Measurements from ENCODE around the gene MGAT5B.

Gene MGAT5B

DNA sequence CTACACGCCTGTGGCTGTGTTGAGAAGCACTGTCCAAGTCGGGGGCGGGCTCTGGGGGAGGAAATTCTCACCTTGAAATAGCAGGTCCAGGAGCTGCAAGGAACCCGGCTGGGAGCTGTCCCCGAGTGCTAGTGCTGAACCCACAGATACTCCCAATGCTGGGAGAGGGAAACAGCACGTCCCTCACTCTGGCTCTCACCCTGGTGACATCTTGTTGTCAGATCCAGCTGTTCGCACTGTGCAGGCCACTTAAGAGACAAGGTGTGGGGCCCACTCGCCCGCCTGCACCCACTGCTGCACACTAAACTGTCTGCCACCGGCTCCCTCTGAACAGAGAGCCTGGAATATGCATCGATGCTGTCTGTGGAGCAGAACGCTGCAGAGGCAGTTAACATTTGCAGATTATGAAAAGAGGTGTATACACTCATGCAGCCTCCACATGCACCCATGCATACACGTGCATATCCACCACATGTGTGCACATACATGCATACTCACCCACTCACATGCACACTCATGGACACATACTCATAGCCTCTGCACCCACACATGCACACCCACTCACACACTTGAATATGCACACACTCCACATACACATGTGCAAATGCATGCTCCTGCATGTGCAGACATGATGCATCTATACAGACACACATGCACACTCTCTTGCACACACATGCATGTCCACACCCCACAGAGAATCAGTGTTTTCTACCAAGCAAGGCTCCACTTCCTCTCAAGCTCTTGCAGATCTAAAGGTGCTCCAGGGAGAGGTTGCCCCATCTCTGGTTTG lies 42.0 kb downstream of the MGAT5B start:
- DNase-seq, result no peak

DNA sequence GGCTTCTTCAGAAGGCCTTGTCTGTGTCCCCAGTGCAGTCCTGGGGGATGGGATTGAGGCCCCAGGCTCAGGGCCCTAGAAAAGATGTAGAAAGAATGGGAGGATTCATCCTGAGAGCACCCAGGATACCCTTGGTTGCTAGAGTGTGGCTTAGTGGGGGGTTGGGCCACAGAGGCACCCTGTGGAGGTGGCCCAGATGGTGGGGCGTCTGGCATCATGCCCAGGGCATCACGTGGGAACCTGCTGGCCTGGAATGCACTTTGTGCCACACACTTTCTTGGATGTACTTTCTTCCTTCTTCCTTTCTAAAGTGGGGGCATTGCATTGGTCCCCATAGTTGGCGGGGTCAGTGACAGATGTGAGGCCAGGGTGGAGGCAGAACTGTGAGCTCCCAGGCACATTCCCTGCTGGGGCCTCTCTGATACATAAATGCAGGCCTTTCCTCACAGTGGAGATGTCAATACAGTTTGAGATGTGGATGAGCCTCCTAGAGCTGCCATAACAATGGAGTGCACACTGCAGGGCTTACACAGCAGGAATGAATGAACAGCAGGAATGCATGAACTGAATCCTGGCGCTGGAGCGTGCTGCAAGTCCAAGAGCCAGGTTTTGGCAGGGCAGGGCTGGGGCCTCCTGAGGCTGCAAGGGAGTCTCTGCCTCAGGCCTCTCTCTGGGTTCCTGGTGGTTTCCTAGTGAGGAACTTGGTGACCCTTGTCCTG lies 43.3 kb downstream of the MGAT5B start:
- no peak for DNase-seq

DNA sequence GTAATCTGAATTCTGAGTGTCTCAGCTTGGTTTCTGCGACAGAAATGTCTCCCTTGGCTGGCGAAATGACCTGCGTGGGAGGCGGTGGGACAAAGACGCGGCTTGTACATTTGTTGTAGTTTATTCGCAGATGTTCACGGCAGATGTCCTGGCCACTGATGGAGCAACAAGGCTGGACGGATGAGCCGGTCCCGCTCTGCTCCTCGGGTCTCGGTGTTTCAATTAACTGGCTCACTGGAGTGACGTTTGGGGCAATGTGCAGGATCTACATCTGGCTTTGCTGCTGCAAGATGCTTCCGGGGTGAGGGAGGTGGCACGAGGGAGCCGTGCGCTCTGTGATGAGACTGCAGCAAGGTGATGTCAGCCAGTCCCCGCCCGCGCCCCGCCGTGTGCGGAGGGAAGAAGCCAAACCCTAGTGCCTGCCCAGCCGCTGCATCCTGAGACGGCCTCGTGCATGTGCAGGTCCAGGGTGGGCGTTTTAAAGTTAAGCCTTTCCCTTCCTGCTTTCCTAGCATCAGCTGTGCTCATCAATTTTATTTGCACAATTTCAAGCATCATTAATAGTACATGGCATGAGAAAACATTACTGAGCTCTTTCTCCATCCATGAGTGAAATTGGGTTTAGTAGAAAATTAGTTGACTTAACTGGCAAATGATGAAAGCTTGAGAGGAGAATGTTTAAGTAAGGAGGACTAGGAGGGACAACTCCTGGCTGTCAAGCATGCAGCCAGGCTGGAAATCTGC lies 44.4 kb downstream of the MGAT5B start:
- no peak for DNase-seq

DNA sequence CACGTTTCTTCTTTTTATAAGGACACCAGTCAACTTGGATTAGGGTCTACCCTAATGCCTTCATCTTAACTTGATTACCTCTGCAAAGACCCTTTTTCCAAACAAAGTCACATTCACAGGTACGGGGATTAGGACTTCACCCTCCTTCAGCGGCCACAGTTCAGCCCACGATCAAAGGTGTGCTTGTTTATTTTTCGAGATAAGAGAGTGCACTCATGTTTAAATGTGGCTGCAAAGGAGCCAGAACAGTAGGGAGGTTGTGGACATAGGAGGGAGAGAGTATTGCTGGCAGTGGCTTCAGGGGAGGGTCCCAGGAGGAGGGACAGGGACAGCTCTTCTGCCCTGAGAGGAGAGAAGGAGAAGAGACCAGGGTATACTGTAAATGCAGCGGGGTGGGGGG lies 46.7 kb downstream of the MGAT5B start:
- no peak for DNase-seq

DNA sequence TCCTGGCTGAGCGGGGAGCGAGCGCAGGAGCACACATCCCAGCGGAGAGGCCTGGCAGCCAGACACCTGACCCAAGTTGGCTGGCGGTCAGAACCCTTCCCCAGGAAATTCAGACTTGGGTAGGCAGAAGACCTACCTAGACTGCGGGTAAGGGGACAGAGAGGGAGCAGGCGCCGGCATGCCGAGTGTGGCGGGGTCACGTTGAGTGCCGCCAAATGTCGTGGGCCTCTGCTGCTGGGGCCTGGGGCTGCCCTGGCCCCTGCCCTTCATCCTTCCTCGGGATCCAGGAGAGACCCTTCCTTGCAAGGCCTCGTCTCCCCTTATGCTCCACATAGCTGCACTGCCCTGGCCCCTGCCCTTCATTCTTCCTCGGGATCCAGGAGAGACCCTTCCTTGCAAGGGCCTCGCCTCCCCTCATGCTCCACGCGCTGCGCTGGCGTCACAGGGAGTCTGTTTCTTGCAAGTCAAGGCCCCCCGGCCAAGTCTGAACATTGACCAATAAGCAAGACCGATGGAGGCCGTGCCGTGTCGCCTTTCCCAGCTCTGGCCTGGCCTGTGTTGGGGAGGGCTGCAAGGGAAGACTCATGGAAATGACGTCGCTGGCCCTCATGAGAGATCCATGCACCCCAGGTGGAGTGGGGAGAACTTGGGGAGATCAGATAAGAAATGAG lies 47.8 kb downstream of the MGAT5B start:
- DNase-seq, result no peak

DNA sequence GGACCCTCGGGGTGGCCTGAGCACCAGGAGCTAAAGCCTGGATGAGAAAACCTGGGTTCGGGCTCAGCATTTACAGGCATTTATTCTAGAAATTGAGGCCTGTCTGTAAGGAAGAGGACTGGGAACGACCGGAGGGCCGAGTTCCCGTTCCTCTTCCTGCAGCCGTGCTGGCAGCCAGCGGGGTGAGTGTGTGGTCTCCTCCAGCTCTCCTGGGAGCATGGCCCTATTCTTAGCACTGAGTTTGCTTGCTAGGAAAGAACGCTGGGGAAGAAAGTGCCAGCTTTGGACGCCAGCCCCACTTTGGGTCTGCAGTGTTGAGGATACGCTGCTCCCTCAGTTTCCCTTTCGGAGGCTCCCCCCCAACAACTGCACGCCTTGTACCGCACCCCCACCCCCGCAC lies 49.6 kb downstream of the MGAT5B start:
- DNase-seq, result no peak

DNA sequence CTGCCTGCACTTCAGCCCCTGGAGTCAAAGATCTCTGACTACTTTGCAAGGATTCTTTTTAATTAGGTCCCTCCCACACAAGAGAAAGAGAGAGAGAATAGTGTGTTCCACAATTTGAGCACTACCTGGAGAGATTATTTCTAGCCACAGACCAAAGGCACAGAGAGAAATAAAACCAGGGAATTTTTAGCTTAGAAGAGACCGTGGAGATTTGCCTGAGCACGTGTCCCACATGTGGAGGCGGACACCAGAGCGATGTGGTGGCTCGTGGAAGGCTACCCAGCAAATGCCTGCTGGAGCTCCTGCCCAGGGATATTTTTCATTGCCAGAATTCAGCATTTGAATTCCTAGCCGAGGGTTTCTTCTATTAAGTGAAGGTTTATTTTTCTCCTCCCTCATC lies 50.6 kb downstream of the MGAT5B start:
- DNase-seq, result no peak

DNA sequence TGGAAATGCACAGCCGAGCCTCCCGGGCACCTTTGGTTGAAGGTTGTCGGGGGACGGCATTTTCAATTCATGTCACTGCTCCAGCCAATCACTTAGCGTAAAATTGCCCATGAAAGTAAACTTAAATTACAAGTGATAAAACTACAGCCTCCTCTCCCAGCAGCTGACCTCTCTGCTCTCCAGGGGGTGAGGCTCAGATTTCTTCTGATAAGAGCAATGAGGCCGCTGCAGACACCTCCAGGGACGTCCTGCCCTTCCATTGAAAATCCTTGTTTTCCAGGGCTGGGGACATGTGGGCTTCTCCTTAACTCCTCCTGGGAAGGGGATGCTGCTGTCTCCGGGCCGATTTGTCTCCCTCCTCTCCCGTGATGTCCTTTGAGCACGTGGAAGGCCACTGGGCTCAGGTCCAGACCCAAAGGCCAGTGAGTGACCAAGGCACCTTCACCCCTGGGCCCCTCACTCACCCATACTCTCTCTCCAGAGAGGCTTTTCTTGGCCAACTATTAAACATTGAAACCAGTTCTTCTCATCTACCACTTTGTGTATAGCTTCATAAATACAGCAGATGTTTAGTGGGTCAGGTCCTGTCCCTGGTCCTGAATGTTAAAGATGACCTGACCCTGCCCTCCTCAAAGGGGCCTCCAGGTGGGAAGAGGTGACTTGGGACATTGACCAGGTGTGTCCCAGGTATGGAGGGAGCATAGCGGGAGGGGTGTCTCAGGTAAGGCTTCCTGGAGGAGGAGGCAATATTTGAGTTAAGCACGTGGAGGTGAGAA lies 52.3 kb downstream of the MGAT5B start:
- no peak for DNase-seq

DNA sequence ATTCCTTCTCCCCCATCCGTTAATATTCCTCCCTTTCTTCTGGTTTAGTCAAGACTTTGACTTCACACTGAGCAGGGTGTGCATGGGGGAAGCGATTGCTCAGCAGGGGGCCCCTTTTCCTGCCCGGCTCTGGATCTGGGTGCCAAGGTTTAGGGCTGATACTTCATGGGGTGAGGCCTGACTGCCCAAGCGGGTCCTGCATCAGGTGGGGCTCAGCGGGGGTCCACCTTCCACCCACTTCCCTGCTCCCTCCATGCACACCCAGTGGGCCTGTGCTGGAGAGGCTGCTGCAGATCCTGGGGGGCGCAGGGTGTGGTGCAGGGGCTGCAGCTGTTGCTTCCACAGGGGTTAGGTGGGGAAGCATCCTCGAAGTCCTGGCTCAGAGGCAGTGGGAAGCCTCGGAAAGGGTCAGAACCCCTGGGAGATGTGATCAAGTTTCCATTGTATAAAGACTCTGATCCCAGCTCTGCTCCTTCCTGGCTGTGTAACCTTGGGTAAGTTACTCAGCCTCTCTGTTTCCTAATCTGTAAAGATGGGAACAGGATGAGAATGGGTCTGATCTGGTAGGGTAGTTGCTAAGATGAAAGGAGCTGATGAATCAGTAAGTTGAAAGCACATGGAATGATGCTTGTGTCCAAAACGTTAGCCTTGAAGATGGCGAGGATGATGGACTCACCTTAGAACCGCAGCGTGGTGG lies 53.3 kb downstream of the MGAT5B start:
- DNase-seq, result no peak

DNA sequence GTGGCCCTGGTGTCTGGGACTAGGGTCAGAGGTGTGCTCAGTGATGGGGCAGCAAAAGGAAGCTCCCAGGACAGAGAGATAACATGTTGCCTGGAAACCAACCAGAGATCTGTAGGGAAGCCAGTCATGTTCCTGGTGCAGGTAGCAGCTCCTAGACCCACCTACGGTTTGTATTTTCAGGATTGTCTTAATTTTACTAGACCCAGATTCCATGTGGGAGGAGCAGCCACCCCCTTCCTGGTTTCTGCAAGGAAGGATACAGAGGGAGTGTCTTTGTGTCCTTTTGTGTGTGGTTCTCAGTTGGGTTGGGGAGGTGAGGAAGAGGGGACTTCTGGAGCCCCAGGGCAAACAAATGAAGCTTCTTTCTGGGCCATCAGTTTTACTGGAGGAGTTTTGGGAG lies 53.9 kb downstream of the MGAT5B start:
- no peak for DNase-seq

DNA sequence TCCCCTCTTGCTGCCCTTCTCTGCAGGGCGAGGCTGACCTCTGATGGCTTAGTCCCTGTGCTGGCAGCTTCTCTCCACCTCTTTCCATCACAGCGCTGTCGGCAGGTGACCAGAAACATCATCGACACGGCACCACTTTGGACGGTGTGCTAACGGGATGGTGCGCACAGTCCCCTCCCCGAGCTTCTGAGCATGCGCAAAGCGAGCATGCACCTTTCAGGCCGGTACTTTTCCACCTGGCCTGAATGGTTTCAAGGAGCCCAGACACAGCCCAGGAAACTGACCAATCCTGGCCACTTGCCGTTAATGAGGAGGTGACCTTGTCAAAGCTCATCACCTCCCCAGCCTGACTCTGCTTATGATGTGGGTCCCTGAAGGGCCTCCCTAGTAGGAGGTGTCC lies 54.8 kb downstream of the MGAT5B start:
- DNase-seq, result no peak

DNA sequence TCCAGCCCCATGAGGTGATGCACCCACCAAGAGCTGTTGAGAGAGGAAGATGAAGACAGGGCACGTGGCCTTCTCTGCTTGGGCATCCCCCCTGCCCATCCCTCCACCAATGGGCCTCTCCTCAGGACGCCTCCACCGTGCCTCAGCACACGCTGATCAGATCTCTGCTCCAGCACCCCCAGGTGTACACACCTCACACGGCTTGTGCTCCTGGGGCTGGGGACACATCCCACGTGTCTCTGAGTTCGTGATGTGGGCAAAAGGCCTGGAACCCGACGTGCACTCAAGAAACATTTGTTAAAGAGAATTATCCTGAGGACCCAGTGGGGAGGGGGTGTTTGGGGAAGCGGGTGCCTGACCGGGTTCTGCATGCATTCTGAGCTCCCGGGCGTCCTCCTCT lies 55.3 kb downstream of the MGAT5B start:
- DNase-seq, result no peak

DNA sequence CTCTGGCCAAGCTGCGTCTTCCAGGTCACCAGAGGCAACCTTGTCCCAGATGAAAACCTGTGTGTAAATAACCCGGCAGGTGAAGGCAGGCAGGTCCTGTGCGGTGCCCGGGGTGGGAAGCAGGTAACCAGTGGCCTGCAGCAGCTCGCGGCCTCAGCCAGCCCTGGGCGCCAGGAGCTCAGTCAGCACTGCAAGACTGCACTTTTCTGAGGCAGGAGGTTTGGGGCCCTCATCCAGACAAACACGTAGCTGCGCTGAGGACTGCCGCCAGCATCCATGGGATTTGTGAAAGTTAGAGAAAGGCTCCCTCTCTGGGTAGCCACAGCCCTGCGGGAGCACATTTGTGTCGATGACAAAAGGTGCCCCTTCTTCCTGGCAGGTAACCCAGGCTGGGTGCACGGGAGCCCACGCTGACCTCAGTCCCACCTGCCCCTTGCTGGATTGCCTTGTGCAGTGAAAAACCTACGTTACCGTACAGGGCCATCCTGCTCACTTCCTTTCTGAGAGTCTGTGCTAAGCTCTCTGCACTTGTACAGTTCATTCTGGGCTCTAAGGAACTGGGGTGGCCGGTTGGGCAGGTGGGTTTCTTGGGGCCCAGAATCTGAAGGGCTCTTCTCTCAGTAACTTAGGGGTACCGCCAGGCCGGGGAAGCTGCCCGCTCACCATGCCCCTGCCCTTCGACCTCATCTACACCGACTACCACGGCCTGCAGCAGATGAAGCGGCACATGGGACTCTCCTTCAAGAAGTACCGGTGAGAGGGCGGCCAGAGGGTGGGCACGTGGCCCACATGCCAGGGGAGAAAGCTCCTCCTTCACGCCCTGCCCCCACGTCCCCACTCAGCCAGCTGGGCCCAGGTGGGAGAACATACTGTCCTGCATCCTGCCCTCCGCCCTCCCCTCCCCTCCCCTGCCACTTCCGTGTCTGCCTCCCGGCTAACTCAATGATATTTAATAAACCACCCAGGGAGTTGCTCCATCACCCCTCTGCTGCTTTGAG lies 56.4 kb downstream of the MGAT5B start:
- no peak for DNase-seq

DNA sequence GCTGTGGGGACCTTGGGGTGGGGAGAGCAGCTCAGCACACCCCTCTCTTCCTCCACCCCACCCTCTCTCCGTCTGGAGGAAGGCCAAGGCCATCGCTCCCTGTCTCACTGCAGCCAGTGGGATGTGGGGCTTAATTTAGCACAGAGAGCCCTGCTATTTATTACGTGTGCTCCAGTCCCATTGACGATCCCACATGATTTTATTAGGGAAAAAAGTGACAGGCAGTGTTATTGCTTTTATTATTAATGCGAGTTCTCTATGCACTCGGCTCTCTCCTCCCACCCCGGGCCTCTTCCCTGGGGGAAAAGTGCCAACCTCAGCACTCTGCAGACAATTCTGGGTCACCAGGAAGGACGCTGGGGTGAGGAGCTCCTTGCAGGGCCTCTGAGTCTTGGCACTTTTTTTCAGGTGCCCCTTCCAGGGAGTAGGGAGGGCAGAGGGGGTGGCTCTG lies 57.3 kb downstream of the MGAT5B start:
- DNase-seq, result no peak

DNA sequence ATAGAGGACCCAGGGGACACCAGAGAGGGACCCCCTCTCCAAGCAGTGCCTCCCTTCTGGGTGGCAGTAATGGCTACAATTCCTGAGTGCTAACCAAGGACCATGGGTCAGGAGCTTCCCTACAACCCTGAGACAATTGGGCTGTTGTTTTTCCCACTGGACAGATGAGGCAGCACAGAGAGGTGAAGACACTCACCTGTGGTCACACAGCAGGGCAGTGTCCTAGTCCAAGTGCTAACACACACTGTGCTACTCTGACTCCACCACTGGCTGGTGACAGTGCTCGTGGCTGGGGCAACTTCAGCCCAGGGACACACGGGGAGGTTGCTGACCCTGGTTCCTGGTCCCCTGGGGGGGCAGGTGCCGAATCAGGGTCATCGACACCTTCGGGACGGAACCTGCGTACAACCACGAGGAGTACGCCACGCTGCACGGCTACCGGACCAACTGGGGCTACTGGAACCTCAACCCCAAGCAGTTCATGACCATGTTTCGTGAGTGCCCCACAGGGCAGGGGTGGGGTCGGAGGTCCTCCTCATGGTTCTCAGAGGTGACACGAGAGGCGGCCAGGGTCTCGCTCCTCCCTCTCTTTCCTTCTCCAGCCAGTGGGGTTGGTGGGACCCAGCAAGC lies 58.1 kb downstream of the MGAT5B start:
- DNase-seq, result no peak

DNA sequence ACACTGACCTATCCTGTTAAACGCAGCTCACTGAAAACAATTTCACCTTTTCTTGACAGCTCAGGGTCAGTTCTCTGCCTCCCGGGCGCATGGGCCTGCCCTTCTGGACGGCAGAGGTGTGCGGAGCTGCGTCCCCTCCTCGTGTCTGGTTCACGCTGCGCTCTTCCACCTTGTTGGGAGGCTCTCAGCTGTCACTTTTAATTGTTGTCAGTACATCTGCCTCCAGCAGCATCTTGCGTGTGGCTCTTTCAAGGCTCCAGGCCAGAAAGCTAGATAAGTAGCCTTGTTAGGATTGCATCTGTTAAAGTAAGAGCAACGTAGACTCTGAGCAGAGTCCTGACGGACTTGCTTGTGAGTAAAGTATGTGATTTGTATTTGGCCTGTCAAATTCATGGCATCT lies 59.4 kb downstream of the MGAT5B start:
- DNase-seq, result no peak

DNA sequence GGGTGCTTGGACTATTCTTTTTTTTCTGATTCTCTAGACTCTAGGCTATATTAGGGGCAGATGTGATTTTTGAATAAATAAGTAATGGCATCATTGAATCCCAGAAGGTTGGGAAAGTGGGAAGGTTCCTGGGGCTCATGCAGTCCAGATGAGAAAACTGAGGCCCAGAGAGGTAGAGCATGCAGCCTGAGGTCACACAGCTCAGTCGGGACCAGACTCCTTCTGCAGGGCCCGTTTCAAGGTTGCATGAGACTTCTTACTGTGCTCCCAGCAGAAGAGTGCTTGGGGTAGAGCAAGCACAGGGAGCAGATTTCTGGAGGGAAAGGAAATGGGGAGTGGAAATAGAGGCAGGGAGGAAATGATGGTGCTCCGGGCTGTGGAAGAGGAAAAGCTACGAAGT lies 59.8 kb downstream of the MGAT5B start:
- no peak for DNase-seq

DNA sequence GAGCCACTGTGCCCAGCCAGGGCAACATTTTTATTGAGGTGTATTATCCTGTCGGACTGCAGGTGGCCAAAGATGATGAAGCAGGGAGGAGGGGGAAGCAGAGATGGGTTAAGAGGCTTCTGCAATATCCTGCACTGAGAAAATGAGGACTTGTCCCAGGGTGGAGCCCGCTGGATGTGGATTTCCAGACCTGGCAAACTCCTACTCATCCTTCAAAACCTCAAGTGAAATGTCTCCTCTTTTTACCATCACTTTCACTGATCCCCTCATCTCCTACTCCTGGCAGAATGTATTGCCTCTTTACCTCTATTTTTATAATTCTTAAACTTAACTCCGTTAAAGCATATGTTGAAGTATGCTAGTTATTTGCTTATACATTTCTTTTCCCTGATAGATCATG lies 60.9 kb downstream of the MGAT5B start:
- no peak for DNase-seq

DNA sequence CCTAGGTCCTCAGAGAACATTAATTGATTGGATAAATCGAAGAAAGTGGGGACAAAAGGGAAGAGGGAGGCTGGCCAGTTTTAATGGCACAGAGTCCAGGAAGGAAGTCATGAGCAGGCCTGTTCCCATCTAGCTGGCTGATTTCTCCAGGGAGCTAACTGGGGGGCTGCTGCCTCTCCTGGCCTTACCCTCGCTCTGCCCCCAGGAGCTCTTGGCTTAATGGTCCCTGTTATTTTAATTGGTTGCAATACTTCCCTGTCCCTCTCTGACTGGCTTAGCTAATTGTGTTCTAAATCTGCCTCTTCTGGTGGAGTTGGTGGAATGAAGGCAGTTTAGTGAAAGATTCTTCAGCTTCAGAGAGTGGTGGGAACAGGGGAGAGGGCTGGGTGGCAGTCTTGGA lies 61.4 kb downstream of the MGAT5B start:
- DNase-seq, result no peak

DNA sequence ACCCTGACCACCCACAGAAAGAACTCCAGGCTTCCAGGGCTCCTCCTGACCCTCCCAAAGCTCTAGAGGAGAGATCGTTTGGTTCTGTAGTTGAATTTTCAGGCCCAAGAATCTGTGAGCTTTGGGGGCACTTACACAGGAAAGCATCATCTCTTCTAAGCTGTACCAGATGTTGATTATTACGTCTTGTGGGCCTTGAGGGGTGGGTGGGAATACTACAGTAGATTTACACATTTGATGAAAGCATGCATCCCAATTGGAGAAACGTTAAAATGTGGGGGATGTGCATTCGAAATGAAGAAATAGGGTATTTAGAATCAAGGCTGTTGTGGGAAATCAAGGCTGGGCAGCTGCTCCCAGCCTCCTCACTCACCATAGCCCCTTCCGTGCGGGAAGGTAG lies 61.9 kb downstream of the MGAT5B start:
- no peak for DNase-seq
